Measurements from ENCODE around the gene STT3B. TPM values are rescaled to one million over a fixed set of nuclear protein-coding genes. Genes with fewer than 3 reads are reported as not detected.

STT3B gene
- total RNA-seq (2022; extraction: Qiagen RNA extraction) = 59.8 to 84.3 TPM (median 68.7 TPM) in 5 replicates

DNA sequence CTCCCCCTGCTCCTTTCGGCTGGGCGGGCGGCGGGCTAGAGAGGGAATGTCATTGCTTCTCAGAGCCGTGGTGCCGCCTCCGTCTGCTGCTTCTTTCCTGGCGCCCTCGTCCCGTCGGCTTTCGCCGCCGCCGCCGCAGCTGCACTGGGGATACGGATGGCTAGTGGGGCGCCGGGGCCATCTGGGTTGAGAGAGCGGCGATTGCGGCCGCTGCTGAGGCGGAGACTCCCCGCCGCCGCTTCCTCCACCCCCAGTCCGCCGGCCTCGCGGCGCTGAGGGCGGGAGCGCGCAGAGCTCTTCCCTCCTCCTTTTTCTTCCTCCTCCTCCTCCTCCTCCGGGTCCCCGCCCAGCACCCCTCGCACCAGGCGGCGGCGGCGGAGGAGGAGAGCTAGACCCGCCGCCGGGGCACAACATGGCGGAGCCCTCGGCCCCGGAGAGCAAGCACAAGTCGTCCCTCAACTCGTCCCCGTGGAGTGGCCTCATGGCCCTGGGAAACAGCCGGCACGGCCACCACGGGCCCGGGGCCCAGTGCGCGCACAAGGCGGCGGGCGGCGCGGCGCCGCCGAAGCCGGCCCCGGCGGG is at the start of gene STT3B:
TSS of gene STT3B (plus strand) at position 339 of the 582 bp plus-strand sequence. CDS start at position 413, 74 bp downstream.

